Measurements from ENCODE around the gene ACP2.

The ACP2 gene

DNA sequence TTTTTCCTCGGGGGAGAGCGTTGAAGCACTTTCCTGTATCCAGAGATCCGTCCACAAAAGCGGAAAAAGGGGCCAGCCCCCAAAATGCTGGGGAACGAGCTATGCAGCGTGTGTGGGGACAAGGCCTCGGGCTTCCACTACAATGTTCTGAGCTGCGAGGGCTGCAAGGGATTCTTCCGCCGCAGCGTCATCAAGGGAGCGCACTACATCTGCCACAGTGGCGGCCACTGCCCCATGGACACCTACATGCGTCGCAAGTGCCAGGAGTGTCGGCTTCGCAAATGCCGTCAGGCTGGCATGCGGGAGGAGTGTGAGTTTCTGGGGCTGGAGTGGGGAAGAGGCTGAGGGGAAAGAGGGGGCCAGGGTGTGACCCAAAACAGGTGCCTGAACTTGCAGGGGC lies 11.8 kb upstream of the ACP2 start:
- no peak for DNase-seq (ENCODE audit: low read depth)
- TF ChIP-seq, protein P1, sequence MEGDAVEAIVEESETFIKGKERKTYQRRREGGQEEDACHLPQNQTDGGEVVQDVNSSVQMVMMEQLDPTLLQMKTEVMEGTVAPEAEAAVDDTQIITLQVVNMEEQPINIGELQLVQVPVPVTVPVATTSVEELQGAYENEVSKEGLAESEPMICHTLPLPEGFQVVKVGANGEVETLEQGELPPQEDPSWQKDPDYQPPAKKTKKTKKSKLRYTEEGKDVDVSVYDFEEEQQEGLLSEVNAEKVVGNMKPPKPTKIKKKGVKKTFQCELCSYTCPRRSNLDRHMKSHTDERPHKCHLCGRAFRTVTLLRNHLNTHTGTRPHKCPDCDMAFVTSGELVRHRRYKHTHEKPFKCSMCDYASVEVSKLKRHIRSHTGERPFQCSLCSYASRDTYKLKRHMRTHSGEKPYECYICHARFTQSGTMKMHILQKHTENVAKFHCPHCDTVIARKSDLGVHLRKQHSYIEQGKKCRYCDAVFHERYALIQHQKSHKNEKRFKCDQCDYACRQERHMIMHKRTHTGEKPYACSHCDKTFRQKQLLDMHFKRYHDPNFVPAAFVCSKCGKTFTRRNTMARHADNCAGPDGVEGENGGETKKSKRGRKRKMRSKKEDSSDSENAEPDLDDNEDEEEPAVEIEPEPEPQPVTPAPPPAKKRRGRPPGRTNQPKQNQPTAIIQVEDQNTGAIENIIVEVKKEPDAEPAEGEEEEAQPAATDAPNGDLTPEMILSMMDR (IDR thresholded peaks at IDR 0.05; ENCODE audit: control insufficient read depth, extremely low read depth, insufficient read depth): no peak

DNA sequence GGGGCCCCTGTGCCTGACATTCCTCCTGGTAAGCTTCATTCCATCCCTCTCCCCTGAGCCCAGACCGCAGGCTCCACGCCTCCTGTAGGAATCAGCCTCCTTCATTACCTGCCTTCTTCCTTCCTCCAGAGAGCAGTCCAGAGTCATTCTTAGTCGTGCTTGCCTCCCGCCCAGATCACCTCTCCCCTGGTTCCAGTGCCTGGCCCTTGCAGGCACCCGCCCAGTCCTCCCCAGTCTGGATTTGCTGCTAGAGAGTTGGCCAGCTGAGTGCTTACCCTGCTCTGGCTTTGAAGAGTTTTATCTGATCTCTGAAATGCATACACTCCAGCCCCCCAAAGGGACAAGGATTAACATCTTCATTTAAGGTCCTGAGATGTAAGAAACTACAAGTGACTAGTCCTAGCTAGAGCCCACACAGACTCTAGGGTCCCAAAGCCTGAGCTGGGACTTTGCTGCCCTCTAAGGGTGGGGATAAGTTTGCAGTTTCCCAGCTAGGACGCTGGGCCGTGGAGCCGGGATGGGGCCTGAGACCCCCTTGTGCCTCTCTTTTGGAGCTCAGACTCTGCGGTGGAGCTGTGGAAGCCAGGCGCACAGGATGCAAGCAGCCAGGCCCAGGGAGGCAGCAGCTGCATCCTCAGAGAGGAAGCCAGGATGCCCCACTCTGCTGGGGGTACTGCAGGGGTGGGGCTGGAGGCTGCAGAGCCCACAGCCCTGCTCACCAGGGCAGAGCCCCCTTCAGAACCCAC lies 10.8 kb upstream of the ACP2 start:
- no peak overlapping the region for H3K4me3 ChIP-seq (ENCODE audit: low read depth, low read length)
- no peak for DNase-seq (ENCODE audit: low read depth)
- TF ChIP-seq, protein P1 (IDR thresholded peaks at IDR 0.05; ENCODE audit: control insufficient read depth, extremely low read depth, insufficient read depth): peak; percentile 47

More for the DNA sequence above, 11.8 kb upstream of the ACP2 start:
- no peak overlapping the region for H3K4me3 ChIP-seq (ENCODE audit: low read depth, low read length)

DNA sequence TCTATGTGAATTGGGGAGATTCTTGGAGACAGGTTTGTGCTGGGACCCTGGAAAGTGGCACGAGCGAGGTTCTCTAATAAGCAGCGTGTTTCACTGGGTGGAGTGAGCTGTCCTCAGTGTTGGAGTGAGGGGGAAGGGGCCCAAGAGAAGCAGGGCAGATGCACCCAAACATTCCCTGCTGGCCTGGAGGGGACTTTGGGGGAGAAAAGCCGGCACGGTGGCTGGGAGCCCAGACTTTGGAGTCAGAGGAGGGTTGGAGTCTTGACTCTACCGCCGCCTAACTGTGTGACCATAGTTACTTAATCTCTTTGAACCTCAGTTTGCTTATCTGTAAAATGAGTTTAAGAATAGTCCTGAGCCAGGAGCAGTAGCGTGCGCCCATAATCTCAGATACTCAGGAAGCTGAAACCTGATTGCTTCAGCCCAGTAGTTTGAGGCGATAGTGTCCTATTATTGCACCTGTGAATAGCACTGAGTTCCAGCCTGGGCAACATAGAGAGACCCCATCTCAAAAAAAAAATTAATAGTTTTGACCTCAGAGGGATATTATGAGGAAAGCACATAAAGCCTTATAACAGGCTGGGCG lies 9.8 kb upstream of the ACP2 start:
- H3K4me3 ChIP-seq (ENCODE audit: low read depth, low read length): no peak overlapping the region
- no peak for DNase-seq (ENCODE audit: low read depth)
- TF ChIP-seq, protein P1 (IDR thresholded peaks at IDR 0.05; ENCODE audit: control insufficient read depth, extremely low read depth, insufficient read depth): no peak

DNA sequence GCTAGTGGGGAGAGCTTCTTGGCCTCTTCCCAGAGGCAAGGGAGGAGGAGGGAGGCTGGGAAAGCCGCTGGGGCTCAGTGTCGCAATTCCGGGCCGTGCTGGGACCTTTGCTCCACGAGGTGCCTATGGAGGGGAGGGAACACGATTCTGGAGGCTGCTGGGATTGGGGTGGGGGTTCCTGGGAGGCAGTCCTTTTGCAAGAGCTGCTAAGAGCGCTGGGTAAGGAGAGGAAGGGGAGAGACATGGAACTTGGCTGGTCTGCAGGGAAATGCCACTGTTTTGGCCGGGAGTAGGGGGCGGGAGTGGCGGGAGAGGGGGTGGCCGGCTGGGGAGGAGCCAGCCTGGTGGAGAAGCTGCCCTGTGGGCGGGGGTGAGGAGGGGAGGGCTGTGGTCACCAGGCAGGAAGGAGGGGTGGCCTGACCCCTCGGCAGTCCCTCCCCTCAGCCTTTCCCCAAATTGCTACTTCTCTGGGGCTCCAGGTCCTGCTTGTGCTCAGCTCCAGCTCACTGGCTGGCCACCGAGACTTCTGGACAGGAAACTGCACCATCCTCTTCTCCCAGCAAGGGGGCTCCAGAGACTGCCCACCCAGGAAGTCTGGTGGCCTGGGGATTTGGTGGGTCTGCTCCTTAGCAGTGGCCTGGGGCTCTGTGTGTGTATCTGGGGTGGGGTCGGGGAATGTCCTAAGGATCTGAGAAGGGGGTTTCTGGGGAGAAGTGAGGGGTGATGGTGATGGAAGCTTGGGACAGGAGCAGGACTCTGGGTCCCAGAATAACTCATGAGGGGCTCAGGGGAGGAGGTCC lies 9.1 kb upstream of the ACP2 start, which contains the start of gene NR1H3:
TSS of gene NR1H3 (plus strand) at position 480 of the 800 bp plus-strand sequence. CDS start 1,221 bp downstream, outside the sequence.
- no peak within 1 kb of the TSS for H3K4me3 ChIP-seq (ENCODE audit: low read depth, low read length)
- no peak for DNase-seq (ENCODE audit: low read depth)
- TF ChIP-seq, protein P1 (IDR thresholded peaks at IDR 0.05; ENCODE audit: control insufficient read depth, extremely low read depth, insufficient read depth): no peak

DNA sequence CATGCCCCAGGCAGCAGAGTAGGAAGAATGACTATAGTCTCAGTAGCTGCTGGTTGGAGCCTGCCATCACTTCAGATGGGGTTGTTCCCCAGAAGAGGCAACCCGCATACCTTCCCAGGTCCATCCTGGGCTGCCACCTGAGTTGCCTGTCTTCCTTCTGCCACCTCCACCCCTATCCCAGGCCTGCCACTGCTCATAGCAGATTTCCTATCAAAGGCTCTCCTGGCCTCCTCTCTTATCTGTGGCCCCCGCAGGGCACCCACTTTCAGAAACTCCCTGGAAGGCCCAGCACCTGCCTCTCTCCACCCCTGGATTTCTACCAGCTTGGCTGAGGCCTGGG lies 8.5 kb upstream of the ACP2 start:
- TF ChIP-seq, protein P1 (IDR thresholded peaks at IDR 0.05; ENCODE audit: control insufficient read depth, extremely low read depth, insufficient read depth): no peak
- H3K4me3 ChIP-seq (ENCODE audit: low read depth, low read length): no peak overlapping the region
- DNase-seq (ENCODE audit: low read depth): no peak

DNA sequence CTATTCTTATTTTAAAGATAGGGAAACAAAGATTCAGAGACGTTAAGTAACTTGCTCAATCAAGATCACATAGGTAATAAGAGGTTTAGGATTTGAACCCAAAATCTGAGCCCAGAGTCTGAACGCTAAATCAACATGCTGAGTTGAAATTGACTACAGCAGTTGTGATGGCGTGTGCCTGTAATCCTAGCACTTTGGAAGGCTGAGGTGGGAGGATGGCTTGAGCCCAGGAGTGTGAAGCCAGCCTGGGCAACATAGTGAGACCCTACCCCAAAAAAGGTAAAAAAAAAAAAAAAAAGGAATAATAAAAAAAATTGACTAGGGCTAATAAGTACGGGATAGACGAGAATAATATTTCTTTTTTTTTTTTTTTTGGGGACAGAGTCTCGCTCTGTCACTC lies 7.8 kb upstream of the ACP2 start:
- H3K4me3 ChIP-seq (ENCODE audit: low read depth, low read length): no peak overlapping the region
- no peak for DNase-seq (ENCODE audit: low read depth)
- TF ChIP-seq, protein P1 (IDR thresholded peaks at IDR 0.05; ENCODE audit: control insufficient read depth, extremely low read depth, insufficient read depth): no peak

All from LNCaP clone FGC (cell line).